Panc1 (cell line): ENCODE measurements around the gene MITF. TPM values are rescaled to one million over a fixed set of nuclear protein-coding genes. Genes with fewer than 3 reads are reported as not detected.

Source experiments
- ATAC-seq: fragments of 200-7000 bp; cut with Tn5 transposase; 2 replicates; pipeline ENCODE4 v1.9.1; 2020; ENCODE audit warnings: mild to moderate bottlenecking, moderate library complexity
- BruUV-seq: library from RNA; stranded (reverse); fragments of 400-500 nt; replicated peaks from 2 replicates; lab custom pipeline; 2021; lab: Mats Ljungman, UMichigan
- CTCF ChIA-PET: fragments of 300-600 bp; sonication (Branson Sonifier 250); formaldehyde crosslinking; loops from one replicate; lab custom pipeline; 2022; ENCODE audit warnings: antibody characterized with exemption; lab: Charles Lee
- POLR2A ChIA-PET: fragments of 300-600 bp; sonication (Branson Sonifier 250); formaldehyde crosslinking; loops from one replicate; lab custom pipeline; 2022; ENCODE audit warnings: antibody characterized with exemption; lab: Charles Lee
- DNase-seq: peaks from one replicate; pipeline ENCODE4 v3.0.0-alpha.2; 2010; ENCODE audit warnings: low read depth, low spot score
- H3K27ac ChIP-seq: 2 replicates; pipeline ENCODE4 v1.5.1; 2011; ENCODE audit warnings: mild to moderate bottlenecking, low read length, inconsistent platforms
- H3K27me3 ChIP-seq: fragments of 200-500 bp; sonication (Bioruptor generic); 2 replicates; pipeline ENCODE4 v1.6.0; 2014; ENCODE audit warnings: low read length, inconsistent platforms; ENCODE audit not compliant: control insufficient read depth, insufficient read depth
- H3K36me3 ChIP-seq: fragments of 200-500 bp; sonication (Bioruptor generic); 2 replicates; pipeline ENCODE4 v1.5.1; 2014; ENCODE audit warnings: inconsistent platforms, mild to moderate bottlenecking, low read length, moderate library complexity; ENCODE audit not compliant: control insufficient read depth, insufficient read depth
- H3K4me1 ChIP-seq: 2 replicates; pipeline ENCODE4 v1.5.1; 2011; ENCODE audit warnings: inconsistent platforms, mild to moderate bottlenecking, low read length, moderate library complexity; ENCODE audit not compliant: control insufficient read depth, insufficient read depth
- H3K4me3 ChIP-seq, 2 experiments: 2 replicates each; pipeline ENCODE4 v1.5.1; 2011 to 2012; ENCODE audit warnings: low read depth in 2 of 2, low read length in 2 of 2, mild to moderate bottlenecking in 2 of 2, inconsistent platforms in 1 of 2, moderate library complexity in 1 of 2
- H3K9me3 ChIP-seq: fragments of 200-500 bp; sonication (Bioruptor generic); 2 replicates; pipeline ENCODE4 v1.5.1; 2014; ENCODE audit warnings: low read depth, mild to moderate bottlenecking, inconsistent platforms, low read length, moderate library complexity; ENCODE audit not compliant: control insufficient read depth, insufficient read depth
- POLR2AphosphoS5 ChIP-seq: IDR thresholded peaks from 2 replicates; pipeline ENCODE4 v1.6.1; 2012; ENCODE audit warnings: mild to moderate bottlenecking, low read depth, low read length, moderate library complexity
- SIN3A ChIP-seq: IDR thresholded peaks from 2 replicates; pipeline ENCODE4 v1.6.1; 2012; ENCODE audit warnings: low read depth, mild to moderate bottlenecking, low read length, moderate library complexity, borderline replicate concordance; ENCODE audit not compliant: insufficient read depth
- TCF7L2 ChIP-seq: IDR thresholded peaks from 2 replicates; pipeline ENCODE4 v1.6.1; 2011; ENCODE audit warnings: mild to moderate bottlenecking, low read depth, low read length, inconsistent platforms
- in situ Hi-C: cut with HindIII; loops from 2 replicates; pipeline ENCODE4 v1.10.0; 2016; ENCODE audit warnings: low sequenced_read_pairs, low pct_unique_long_range_greater_than_20kb
- intact Hi-C: fragments of 100-400 bp; cut with micrococcal nuclease; formaldehyde crosslinking; loops from one replicate; pipeline ENCODE4 v1.10.0; 2022; ENCODE audit not compliant: unreplicated experiment
- total RNA-seq: library from RNA; stranded (reverse); gene quantifications from one replicate; pipeline ENCODE4 v1.2.1, GENCODE V29; 2021; ENCODE audit not compliant: unreplicated experiment
- TF ChIP-seq, protein P1 (sequence below), 2 experiments: IDR thresholded peaks; 2 replicates each; pipeline ENCODE4 v1.6.1; 2011 to 2012; ENCODE audit warnings: low read depth in 2 of 2, control low read depth in 1 of 2, low read length in 1 of 2, mild to moderate bottlenecking in 1 of 2, moderate library complexity in 1 of 2; ENCODE audit not compliant: insufficient read depth in 1 of 2
- TF ChIP-seq, protein P2 (sequence below): fragments of 450-650 bp; IDR thresholded peaks from 2 replicates; pipeline ENCODE4 v1.5.1; 2017; ENCODE audit warnings: mild to moderate bottlenecking

Gene MITF
- total RNA-seq, 1 experiment from 2014 or later: 10.8 TPM

DNA sequence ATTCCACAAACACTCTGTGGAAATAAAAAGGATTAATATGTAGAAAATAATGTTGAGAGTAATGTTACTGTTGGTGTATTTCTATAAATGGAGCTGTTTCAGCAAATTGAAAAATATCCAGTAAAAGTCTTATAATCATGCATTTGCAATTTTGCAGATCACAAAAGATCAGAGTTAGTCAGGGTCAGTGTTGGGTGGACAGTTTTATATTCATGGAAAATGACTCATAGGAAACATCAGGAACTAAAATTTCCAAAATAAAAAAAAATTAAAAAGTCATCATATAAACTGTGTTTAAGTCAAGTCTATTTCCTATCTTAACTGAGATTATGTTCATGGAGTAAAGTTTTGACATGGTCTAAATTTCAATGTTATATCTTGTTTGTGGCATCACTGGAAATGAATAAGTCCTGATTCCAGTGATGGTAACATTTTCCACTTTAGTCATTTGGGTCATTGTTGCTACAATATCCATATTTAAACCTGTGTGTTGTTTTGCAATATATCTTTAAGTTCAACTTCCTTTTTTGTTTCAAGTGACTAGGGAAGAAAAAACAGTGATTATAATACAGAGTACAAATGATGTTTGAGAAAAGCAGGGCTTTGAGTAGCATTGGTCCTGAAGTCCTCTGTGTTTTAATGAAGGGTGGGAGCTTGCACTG is 37.8 kb downstream of the MITF start:
- POLR2A ChIA-PET: no interaction called here
- CTCF ChIA-PET: no interaction called here

DNA sequence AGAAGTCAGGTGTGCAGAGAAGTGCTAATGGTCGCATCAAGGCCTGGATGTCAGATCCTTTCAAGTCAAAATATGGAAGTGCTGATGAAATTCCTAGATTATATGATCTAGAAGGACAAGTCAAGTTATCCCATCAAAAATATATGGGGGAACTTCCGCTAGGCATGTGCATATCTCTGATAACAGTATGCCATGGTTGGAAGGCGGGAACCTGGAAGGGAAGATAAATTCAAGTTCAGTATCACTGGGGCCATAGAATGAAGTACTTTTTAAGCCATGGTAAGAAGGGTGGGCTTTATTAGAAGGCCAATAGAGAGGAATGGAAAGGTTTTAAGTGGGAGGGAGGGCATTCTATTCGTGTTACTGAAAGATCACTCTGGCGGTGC is 38.3 kb downstream of the MITF start:
- TF ChIP-seq, protein P1, sequence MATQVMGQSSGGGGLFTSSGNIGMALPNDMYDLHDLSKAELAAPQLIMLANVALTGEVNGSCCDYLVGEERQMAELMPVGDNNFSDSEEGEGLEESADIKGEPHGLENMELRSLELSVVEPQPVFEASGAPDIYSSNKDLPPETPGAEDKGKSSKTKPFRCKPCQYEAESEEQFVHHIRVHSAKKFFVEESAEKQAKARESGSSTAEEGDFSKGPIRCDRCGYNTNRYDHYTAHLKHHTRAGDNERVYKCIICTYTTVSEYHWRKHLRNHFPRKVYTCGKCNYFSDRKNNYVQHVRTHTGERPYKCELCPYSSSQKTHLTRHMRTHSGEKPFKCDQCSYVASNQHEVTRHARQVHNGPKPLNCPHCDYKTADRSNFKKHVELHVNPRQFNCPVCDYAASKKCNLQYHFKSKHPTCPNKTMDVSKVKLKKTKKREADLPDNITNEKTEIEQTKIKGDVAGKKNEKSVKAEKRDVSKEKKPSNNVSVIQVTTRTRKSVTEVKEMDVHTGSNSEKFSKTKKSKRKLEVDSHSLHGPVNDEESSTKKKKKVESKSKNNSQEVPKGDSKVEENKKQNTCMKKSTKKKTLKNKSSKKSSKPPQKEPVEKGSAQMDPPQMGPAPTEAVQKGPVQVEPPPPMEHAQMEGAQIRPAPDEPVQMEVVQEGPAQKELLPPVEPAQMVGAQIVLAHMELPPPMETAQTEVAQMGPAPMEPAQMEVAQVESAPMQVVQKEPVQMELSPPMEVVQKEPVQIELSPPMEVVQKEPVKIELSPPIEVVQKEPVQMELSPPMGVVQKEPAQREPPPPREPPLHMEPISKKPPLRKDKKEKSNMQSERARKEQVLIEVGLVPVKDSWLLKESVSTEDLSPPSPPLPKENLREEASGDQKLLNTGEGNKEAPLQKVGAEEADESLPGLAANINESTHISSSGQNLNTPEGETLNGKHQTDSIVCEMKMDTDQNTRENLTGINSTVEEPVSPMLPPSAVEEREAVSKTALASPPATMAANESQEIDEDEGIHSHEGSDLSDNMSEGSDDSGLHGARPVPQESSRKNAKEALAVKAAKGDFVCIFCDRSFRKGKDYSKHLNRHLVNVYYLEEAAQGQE (IDR thresholded peaks at IDR 0.05; ENCODE audit: insufficient read depth in 1 of 2, low read depth in 2 of 2, low read length in 1 of 2): no peak
- no peak for TF ChIP-seq POLR2AphosphoS5
- TF ChIP-seq, protein P2, sequence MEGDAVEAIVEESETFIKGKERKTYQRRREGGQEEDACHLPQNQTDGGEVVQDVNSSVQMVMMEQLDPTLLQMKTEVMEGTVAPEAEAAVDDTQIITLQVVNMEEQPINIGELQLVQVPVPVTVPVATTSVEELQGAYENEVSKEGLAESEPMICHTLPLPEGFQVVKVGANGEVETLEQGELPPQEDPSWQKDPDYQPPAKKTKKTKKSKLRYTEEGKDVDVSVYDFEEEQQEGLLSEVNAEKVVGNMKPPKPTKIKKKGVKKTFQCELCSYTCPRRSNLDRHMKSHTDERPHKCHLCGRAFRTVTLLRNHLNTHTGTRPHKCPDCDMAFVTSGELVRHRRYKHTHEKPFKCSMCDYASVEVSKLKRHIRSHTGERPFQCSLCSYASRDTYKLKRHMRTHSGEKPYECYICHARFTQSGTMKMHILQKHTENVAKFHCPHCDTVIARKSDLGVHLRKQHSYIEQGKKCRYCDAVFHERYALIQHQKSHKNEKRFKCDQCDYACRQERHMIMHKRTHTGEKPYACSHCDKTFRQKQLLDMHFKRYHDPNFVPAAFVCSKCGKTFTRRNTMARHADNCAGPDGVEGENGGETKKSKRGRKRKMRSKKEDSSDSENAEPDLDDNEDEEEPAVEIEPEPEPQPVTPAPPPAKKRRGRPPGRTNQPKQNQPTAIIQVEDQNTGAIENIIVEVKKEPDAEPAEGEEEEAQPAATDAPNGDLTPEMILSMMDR: no peak
- no peak for TF ChIP-seq SIN3A
- no peak for TF ChIP-seq TCF7L2
- BruUV-seq: no TSS peak
- CTCF ChIA-PET: no interaction called here

More for the DNA sequence above, 37.8 kb downstream of the MITF start:
- ATAC-seq (no peak), DNase-seq (no peak)
- Histone ChIP-seq H3K36me3 (no peaks in the 10 kb centered on the region), H3K9me3 (no peaks in the 10 kb centered on the region), H3K27ac (no peak overlapping the region), H3K27me3 (no peaks in the 10 kb centered on the region), H3K4me3 (no peak overlapping the region), H3K4me1 (no peaks in the 10 kb centered on the region; the same call in 1 of the 2 replicates)
- TF ChIP-seq TCF7L2 (no peak), POLR2AphosphoS5 (no peak), SIN3A (no peak)
- TF ChIP-seq, protein P2: no peak
- TF ChIP-seq, protein P1 (IDR thresholded peaks at IDR 0.05; ENCODE audit: insufficient read depth in 1 of 2, low read depth in 2 of 2, low read length in 1 of 2): no peak
- BruUV-seq: no TSS peak
- intact Hi-C loops: no loop called here
- in situ Hi-C loops: no loop called here

More for the DNA sequence above, 38.3 kb downstream of the MITF start:
- no peaks in the 10 kb centered on the region for H3K27me3 ChIP-seq
- H3K36me3 ChIP-seq: no peaks in the 10 kb centered on the region
- intact Hi-C loops (no loop called here), in situ Hi-C loops (no loop called here)
- ATAC-seq: no peak
- no peaks in the 10 kb centered on the region; the same call in 1 of the 2 replicates for H3K4me1 ChIP-seq
- H3K4me3 ChIP-seq: no peak overlapping the region
- POLR2A ChIA-PET: no interaction called here
- H3K27ac ChIP-seq: no peak overlapping the region
- H3K9me3 ChIP-seq: no peaks in the 10 kb centered on the region
- DNase-seq: no peak
